ENCODE measurements around the gene TRIM34. TPM values are rescaled to one million over a fixed set of nuclear protein-coding genes. Genes with fewer than 3 reads are reported as not detected.
"Not testable (repeated sequence)": the region's sequence is repeated elsewhere in the genome, so short reads cannot be mapped to it uniquely, and the experiment has no call there.

TRIM34 gene
- total RNA-seq, 2 donors from 2014 or later = 6.2 to 7.8 TPM

GRCh38 chr11:5639953-5640352 is 15.2 kb downstream of the TRIM34 start:
- no peak for DNase-seq
- no peaks in the 10 kb centered on the region for H3K9me3 ChIP-seq
- intact Hi-C loops (cut with DNase I) = no loop called here
- no peak overlapping the region for H3K4me3 ChIP-seq
- H3K9ac ChIP-seq (ENCODE audit: low read depth in 2 of 2, low read length in 2 of 2) = no peak overlapping the region
- TF ChIP-seq CTCF (IDR thresholded peaks at IDR 0.05) = no peak
- H3K27me3 ChIP-seq = no peaks in the 10 kb centered on the region
- no peak overlapping the region for H3K27ac ChIP-seq
- H3K36me3 ChIP-seq = no peaks in the 10 kb centered on the region
- H3K4me1 ChIP-seq = no peaks in the 10 kb centered on the region

GRCh38 chr11:5643585-5643984 is 18.8 kb downstream of the TRIM34 start:
- Histone ChIP-seq H3K27ac (no peak overlapping the region), H3K9me3 (no peaks in the 10 kb centered on the region), H3K36me3 (no peaks in the 10 kb centered on the region), H3K27me3 (no peaks in the 10 kb centered on the region), H3K4me3 (no peak overlapping the region), H3K9ac (ENCODE audit: low read depth in 2 of 2, low read length in 2 of 2) (no peak overlapping the region), H3K4me1 (no peaks in the 10 kb centered on the region)
- no peak for TF ChIP-seq CTCF (IDR thresholded peaks at IDR 0.05)
- intact Hi-C loops (cut with DNase I) = no loop called here
- DNase-seq = no peak

GRCh38 chr11:5646139-5646538 is 21.3 kb downstream of the TRIM34 start:
- no peaks in the 10 kb centered on the region for H3K4me1 ChIP-seq
- no peak overlapping the region for H3K4me3 ChIP-seq
- no peaks in the 10 kb centered on the region for H3K36me3 ChIP-seq
- H3K27ac ChIP-seq = no peak overlapping the region
- no peaks in the 10 kb centered on the region for H3K9me3 ChIP-seq
- DNase-seq = no peak
- no peak overlapping the region for H3K9ac ChIP-seq (ENCODE audit: low read depth in 2 of 2, low read length in 2 of 2)
- TF ChIP-seq CTCF (IDR thresholded peaks at IDR 0.05) = no peak
- intact Hi-C loops (cut with DNase I) = no loop called here
- no peaks in the 10 kb centered on the region for H3K27me3 ChIP-seq

GRCh38 chr11:5655474-5655873 is 30.7 kb downstream of the TRIM34 start:
- Histone ChIP-seq H3K27ac (no peak overlapping the region), H3K36me3 (no peaks in the 10 kb centered on the region), H3K9me3 (no peaks in the 10 kb centered on the region), H3K4me3 (no peak overlapping the region), H3K9ac (ENCODE audit: low read depth in 2 of 2, low read length in 2 of 2) (no peak overlapping the region), H3K4me1 (no peaks in the 10 kb centered on the region), H3K27me3 (no peaks in the 10 kb centered on the region)
- intact Hi-C loops (cut with DNase I) = no loop called here
- DNase-seq = no peak
- no peak for TF ChIP-seq CTCF (IDR thresholded peaks at IDR 0.05)

GRCh38 chr11:5656956-5657355 is 32.2 kb downstream of the TRIM34 start:
- H3K9ac ChIP-seq (ENCODE audit: low read depth in 2 of 2, low read length in 2 of 2); H3K4me3 ChIP-seq; H3K4me1 ChIP-seq; intact Hi-C loops (cut with DNase I); H3K27ac ChIP-seq; H3K27me3 ChIP-seq; DNase-seq; H3K36me3 ChIP-seq; H3K9me3 ChIP-seq: not testable (repeated sequence)

- no peaks in the 10 kb centered on the region for H3K9me3 ChIP-seq
- H3K9ac ChIP-seq (ENCODE audit: low read depth in 2 of 2, low read length in 2 of 2) = no peak overlapping the region
- no peak for TF ChIP-seq CTCF (IDR thresholded peaks at IDR 0.05)
- H3K4me3 ChIP-seq = no peak overlapping the region
- no peaks in the 10 kb centered on the region for H3K27me3 ChIP-seq
- no peaks in the 10 kb centered on the region for H3K4me1 ChIP-seq
- no peaks in the 10 kb centered on the region for H3K36me3 ChIP-seq
- H3K27ac ChIP-seq = no peak overlapping the region
- no peak for DNase-seq
- intact Hi-C loops (cut with DNase I) = no loop called here
These were observed 33.5 kb downstream of the TRIM34 start for GRCh38 chr11:5658318-5658717.
